ENCODE measurements around the gene ANKRD24. TPM values are rescaled to one million over a fixed set of nuclear protein-coding genes. Genes with fewer than 3 reads are reported as not detected.

The ANKRD24 gene
- total and polyA plus RNA-seq, 2 of the 13 experiments (the other 11 are each of a cell fraction or from before 2014, with no cell fraction given), result 0.13 to 0.24 TPM

DNA sequence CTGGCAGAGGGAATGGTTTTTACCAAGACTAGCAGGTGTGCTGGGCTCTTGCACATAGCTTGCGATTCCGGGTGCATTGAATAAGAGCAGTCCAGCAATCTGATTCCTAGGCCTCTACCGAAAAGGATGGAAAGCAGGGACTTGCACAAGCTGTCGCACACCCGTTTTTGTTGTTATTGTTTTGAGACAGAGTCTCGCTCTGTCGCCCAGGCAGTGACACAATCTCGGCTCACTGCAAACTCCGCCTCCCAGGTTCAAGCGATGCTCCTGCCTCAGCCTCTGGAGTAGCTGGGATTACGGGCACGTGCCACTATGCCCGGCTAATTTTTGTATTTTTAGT lies 52.3 kb downstream of the ANKRD24 start (continued):
- TF ChIP-seq, protein P1, sequence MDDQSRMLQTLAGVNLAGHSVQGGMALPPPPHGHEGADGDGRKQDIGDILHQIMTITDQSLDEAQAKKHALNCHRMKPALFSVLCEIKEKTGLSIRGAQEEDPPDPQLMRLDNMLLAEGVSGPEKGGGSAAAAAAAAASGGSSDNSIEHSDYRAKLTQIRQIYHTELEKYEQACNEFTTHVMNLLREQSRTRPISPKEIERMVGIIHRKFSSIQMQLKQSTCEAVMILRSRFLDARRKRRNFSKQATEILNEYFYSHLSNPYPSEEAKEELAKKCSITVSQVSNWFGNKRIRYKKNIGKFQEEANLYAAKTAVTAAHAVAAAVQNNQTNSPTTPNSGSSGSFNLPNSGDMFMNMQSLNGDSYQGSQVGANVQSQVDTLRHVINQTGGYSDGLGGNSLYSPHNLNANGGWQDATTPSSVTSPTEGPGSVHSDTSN (CRISPR knock-in tag; IDR thresholded peaks at IDR 0.05; ENCODE audit: borderline replicate concordance), result no peak
- TF ChIP-seq XRCC5 (optimal IDR thresholded peaks at IDR 0.05; ENCODE audit: low read length) (no peak), CCAR2 (optimal IDR thresholded peaks at IDR 0.05; ENCODE audit: low read depth, low read length) (no peak), ZNF75D (CRISPR knock-in tag; IDR thresholded peaks at IDR 0.05; ENCODE audit: borderline replicate concordance) (no peak), HES4 (CRISPR knock-in tag; IDR thresholded peaks at IDR 0.05; ENCODE audit: borderline replicate concordance) (no peak), ZFP41 (CRISPR knock-in tag; IDR thresholded peaks at IDR 0.05; ENCODE audit: borderline replicate concordance) (no peak), MXD3 (CRISPR knock-in tag; IDR thresholded peaks at IDR 0.05) (no peak), RBFOX2 (IDR thresholded peaks at IDR 0.05; ENCODE audit: low read depth, low read length) (no peak), ZBTB7A (CRISPR knock-in tag; IDR thresholded peaks at IDR 0.05) (no peak), E2F1 (CRISPR knock-in tag; IDR thresholded peaks at IDR 0.05) (no peak), GTF2F1 (IDR thresholded peaks at IDR 0.05; ENCODE audit: low read length) (no peak), YEATS4 (CRISPR knock-in tag; IDR thresholded peaks at IDR 0.05; ENCODE audit: borderline replicate concordance) (peak; percentile 12; the same call in 1 of the 2 replicates), ZFX (CRISPR knock-in tag; IDR thresholded peaks at IDR 0.05; ENCODE audit: low read depth) (peak; percentile 21; the same call in 1 of the 2 replicates), ONECUT2 (CRISPR knock-in tag; IDR thresholded peaks at IDR 0.05) (no peak), ZNF782 (CRISPR knock-in tag; IDR thresholded peaks at IDR 0.05; ENCODE audit: borderline replicate concordance) (no peak), ZMYM2 (CRISPR knock-in tag; IDR thresholded peaks at IDR 0.05) (0 out of 2 replicates have a peak, but pooled peaks have one; percentile 45), SP140L (CRISPR knock-in tag; IDR thresholded peaks at IDR 0.05; ENCODE audit: borderline replicate concordance) (no peak), NRL (CRISPR knock-in tag; IDR thresholded peaks at IDR 0.05; ENCODE audit: borderline replicate concordance) (no peak), NFYB (CRISPR knock-in tag; IDR thresholded peaks at IDR 0.05) (no peak), U2AF2 (IDR thresholded peaks at IDR 0.05; ENCODE audit: low read depth, low read length) (no peak), SOX6 (IDR thresholded peaks at IDR 0.05) (no peak), SOX6 (CRISPR knock-in tag; IDR thresholded peaks at IDR 0.05) (no peak), EZH2 (conservative IDR thresholded peaks at IDR 0.05; ENCODE audit: low read depth, low read length) (no peak), ZBTB1 (CRISPR knock-in tag; IDR thresholded peaks at IDR 0.05; ENCODE audit: borderline replicate concordance) (no peak)
- TF ChIP-seq, protein P2, sequence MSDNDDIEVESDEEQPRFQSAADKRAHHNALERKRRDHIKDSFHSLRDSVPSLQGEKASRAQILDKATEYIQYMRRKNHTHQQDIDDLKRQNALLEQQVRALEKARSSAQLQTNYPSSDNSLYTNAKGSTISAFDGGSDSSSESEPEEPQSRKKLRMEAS (IDR thresholded peaks at IDR 0.05), result peak; percentile 3; the same call in 1 of the 2 replicates
- TF ChIP-seq, protein P3, sequence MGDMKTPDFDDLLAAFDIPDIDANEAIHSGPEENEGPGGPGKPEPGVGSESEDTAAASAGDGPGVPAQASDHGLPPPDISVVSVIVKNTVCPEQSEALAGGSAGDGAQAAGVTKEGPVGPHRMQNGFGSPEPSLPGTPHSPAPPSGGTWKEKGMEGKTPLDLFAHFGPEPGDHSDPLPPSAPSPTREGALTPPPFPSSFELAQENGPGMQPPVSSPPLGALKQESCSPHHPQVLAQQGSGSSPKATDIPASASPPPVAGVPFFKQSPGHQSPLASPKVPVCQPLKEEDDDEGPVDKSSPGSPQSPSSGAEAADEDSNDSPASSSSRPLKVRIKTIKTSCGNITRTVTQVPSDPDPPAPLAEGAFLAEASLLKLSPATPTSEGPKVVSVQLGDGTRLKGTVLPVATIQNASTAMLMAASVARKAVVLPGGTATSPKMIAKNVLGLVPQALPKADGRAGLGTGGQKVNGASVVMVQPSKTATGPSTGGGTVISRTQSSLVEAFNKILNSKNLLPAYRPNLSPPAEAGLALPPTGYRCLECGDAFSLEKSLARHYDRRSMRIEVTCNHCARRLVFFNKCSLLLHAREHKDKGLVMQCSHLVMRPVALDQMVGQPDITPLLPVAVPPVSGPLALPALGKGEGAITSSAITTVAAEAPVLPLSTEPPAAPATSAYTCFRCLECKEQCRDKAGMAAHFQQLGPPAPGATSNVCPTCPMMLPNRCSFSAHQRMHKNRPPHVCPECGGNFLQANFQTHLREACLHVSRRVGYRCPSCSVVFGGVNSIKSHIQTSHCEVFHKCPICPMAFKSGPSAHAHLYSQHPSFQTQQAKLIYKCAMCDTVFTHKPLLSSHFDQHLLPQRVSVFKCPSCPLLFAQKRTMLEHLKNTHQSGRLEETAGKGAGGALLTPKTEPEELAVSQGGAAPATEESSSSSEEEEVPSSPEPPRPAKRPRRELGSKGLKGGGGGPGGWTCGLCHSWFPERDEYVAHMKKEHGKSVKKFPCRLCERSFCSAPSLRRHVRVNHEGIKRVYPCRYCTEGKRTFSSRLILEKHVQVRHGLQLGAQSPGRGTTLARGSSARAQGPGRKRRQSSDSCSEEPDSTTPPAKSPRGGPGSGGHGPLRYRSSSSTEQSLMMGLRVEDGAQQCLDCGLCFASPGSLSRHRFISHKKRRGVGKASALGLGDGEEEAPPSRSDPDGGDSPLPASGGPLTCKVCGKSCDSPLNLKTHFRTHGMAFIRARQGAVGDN (CRISPR knock-in tag; IDR thresholded peaks at IDR 0.05), result peak; percentile 10; the same call in 1 of the 2 replicates
